Measurements from ENCODE around the gene MTMR6.

MTMR6 gene

DNA sequence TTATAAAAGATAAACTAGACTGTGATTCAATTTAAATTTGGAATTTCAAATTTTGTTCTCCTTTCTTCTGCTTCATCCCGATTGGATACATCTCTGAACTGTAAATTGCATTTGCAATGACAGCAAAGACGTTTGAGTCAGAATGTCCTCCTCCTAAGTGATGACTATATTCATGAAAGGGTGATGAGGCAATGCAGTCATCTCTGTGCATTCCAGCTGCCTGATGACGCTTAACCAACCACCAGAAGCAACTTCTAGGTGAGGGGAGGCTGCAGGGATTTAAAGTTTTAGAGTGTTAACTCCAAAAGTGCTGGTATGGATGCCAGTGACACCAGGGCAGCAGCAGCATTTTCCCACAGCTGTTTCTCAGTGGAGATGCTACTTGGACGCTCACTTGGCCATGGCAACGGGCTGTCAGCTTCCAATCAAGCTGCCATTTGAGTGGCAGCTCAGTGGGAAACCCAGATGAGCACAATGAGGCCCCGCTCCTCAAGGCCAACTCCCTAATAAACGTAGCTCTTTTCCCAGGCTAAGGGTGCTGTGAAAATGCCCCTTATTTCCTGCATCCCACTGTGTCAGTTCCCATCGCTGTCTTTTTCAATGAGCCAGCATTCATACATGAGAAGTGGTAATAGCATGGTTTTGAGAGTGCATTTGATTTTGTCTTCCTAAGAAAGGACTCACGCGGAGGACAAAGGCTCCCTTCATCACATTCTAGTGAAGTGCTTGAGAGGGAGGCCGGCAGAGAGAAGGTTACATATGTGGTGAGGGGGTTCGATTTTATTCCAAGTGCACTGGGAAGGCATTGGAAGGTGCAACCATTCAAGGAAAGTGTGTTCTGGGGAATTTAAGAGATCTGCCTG is 70.0 kb downstream of the MTMR6 start:
- DNase-seq (ENCODE audit: low read depth): no peak

DNA sequence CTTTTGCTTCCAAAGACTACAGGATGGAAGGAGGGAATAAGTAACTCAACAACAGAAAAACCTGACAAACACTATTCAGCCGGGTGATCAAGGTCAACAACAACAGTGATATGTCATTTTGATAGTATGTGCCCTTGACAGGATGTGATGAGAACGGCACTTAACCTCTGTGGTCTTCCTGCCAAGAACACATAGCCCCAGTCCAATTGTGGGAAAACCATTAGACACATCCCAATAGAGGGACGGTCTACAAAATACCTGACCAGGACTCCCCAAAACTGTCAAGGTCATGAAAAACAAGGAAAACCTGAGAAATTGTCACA is 72.1 kb downstream of the MTMR6 start:
- DNase-seq (ENCODE audit: low read depth): no peak

GRCh38 chr13:25214491-25215252 is 72.6 kb downstream of the MTMR6 start:
- DNase-seq (ENCODE audit: low read depth): no peak

- DNase-seq (ENCODE audit: low read depth): no peak
Observed at GRCh38 chr13:25213715-25214114, 73.6 kb downstream of the MTMR6 start.

DNA sequence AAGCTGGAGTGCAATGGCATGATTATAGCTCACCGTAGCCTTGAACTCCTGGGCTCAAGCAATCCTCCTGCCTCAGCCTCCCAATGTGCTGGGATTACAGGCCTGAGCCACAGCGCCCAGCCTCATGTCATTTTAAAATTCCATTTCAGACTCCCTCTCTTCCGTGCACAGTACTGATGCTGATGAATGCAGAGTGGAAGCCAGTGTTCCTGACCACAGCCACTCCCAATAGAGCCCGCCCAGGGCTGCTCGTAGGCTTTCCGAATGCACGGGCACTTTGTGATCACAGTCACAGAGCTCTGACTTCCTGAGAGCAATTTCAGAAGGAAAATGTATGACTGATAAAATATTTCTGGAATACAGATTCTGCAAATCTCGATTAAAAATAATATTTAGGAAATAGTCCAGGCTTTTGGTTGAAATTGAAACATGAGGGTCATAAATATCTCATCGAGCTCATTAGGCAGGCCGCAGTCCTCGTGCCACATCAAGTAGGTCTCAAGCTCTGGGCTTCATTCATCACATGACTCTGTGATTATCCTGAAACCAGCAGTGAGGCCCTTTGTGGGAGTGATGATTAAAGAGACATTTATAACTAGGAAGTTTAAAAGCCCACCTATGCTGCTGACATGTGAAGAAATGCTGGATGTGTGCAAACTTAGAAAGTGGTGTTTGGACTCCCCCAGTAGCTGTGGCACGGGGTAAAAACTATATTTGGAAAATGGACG is 76.3 kb downstream of the MTMR6 start:
- no peak for DNase-seq (ENCODE audit: low read depth)

DNA sequence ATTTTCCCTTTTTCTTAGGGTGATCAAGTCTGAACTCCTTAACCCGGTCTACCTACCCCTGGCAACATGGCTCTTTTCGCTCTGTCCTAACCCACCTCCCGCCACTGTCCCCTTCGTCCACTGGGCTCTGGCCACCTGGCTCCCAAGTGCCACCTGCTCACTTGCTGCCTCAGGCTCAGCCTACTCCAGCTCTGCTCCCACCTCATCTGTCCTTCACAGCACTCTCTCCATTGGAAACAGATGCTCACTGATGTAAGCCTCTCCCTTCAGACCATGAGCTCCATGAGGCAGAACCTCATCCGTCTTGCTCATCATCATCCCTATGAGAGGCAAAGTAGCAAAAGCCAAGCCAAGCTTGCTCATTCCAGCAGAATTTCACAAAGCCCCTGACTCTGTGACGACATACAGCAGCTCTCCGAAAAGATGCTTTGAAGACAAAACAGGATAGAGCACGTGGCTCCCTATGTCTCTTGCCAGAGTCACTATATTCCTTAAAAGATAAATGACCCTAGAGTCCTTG is 79.9 kb downstream of the MTMR6 start:
- DNase-seq (ENCODE audit: low read depth): no peak

- DNase-seq (ENCODE audit: low read depth): no peak
Observed at GRCh38 chr13:25204863-25205262, 82.4 kb downstream of the MTMR6 start.

- DNase-seq (ENCODE audit: low read depth): no peak
Observed at GRCh38 chr13:25203127-25203740, 84.1 kb downstream of the MTMR6 start.

DNA sequence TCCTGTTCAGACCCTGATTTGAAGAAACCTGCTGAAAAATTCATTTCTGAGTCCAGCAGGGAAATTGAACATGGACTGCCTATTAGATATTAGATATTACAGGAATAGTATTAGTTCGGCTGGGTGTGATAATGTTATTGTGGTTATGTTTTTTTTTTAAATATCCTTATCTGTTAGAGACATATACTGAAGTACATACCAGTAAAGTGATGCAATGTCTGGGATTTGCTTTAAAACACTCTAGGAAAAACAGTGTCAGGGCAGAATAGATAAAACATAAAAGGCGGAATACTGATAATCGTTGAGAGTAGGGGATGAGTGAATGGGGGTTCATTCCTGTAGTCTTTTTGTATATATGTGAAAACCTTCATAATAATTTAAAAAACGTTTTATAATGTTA is 86.5 kb downstream of the MTMR6 start:
- DNase-seq (ENCODE audit: low read depth): no peak

DNA sequence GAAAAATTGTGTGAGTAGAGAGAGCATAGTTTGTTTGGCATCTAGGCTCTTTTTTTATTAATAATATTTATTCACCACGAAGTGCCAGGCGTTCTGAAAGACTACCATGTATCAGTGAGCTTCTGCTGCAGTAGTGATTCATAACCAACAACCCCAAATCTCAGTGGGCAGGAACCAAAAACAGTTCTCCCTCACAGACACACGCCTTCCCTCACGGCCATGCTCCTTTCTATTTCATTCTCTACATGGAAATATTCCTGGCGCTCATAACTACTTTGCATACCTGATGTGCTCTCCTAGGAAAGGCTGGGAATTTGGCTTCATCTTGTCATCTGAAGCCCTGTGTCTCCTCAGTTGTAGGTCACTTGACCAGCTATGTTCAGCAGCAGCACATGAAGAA is 88.6 kb downstream of the MTMR6 start:
- no peak for DNase-seq (ENCODE audit: low read depth)

- no peak for DNase-seq (ENCODE audit: low read depth)
Observed at GRCh38 chr13:25196971-25197370, 90.3 kb downstream of the MTMR6 start.

Data from GM04503 (cell line).